T-helper 2 cell treated with Interferon-gamma antibody and Interleukin-4, amounts not matched to agents 100 ng/mL and 5 ng/mL, for 36 hours (primary cell): ENCODE data around the gene RECQL. TPM values are rescaled to one million over a fixed set of nuclear protein-coding genes. Genes with fewer than 3 reads are reported as not detected.
"Not testable (repeated sequence)": the region's sequence is repeated elsewhere in the genome, so short reads cannot be mapped to it uniquely, and the experiment has no call there.

ENCODE experiments used
- intact Hi-C: fragments of 100-400 bp; cut with micrococcal nuclease; formaldehyde crosslinking; loops from one replicate; pipeline ENCODE4 v1.15.1; 2023
- total RNA-seq: library from RNA; stranded (reverse); gene quantifications from 2 replicates; pipeline ENCODE4 v1.2.3, GENCODE V29; 2022

Gene RECQL
- total RNA-seq, 1 donor from 2014 or later: 84.8 TPM

DNA sequence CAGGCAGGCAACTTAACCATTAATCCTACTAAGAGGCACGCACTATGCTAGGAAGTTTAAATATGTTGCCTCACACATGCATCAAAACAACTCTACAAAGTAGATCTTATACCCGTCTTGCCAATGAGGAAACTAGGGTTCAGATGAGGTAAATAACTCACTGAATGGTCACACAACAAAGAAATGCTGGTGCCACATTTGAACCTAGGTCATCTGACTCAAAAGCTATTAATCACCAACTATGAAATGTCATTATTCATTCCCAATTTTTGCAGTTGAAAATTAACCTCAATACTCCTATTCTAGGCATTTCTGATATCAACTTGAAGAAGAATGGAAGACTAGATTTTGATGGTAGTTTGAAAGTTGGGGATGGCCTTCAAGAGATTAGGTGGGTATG is 66.7 kb downstream of the RECQL start:
- intact Hi-C loops: loop anchor here (5.0 kb wide), 1 partner anchor 613 kb away; the partner anchor contains the start of gene CMAS

DNA sequence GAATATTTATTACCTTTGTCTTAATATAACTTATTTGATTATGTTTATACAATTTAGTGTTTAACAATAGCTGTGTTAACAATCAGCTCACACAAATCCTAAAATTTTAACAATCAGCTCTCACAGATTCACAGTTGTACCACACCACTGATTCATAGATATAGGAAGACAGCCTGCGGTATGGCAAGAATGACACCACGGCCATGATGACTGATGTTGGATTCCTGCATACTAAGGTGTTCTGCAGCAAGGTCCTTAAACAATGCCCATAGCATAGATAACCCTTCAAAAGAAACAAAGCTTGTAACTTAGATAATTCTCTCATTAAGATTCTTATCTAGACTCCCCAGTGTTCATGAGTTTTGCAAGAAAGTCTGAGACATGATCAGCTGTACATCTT is 67.9 kb downstream of the RECQL start:
- intact Hi-C loops: no loop called here

DNA sequence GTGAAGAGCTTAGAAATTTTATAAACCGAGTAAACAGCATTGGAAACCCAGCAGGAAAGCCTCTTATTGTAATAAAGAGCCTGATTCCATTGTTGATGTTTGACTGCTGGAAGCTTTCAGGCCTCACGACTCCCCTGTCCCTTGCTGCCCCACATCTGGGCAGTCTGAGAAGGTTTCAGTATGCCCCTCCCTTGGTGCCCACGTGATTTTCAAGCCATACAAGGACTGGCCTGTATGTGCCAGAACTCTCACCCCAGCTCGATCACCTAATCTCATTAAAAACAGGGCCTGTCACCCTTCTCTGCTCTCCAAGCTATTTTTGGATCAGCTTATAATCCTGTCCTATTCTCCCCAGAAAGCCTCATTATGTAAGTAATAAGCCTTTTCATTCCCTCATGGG is 71.4 kb downstream of the RECQL start:
- intact Hi-C loops: no loop called here

DNA sequence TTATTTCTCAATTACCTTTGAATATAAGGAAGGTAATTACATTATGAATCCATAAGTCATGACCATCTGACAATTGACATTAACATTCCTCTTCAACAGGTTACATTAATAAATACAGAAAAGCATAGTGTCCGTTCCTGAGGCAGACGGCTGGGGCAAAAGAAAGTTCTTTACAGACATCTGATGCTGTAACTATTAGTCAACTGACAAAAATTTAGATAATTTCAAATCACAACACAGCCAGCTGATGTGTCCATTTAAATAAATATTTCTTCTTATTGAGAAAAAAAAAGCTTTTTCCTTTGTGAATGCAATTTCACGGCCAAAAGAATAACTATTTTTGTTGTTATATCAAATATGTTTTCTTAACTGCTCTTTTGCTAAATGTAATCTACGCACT is 73.2 kb downstream of the RECQL start:
- intact Hi-C loops: no loop called here

DNA sequence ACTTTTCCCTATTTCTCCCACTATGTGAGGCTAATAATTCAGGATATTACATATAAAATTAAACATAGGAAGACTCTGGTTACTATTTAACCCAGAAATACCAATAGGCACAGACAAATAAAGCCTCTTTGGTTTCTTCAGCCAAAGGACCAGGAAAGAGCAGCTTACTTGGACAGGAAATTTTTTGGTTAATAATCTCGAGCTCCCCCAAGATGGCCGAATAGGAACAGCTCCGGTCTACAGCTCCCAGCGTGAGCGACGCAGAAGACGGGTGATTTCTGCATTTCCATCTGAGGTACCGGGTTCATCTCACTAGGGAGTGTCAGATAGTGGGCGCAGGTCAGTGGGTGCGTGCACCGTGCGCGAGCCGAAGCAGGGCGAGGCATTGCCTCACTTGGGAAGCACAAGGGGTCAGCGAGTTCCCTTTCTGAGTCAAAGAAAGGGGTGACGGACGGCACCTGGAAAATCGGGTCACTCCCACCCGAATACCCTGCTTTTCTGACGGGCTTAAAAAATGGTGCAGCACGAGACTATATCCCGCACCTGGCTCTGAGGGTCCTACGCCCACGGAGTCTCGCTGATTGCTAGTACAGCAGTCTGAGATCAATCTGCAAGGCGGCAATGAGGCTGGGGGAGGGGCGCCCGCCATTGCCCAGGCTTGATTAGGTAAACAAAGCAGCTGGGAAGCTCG is 82.3 kb downstream of the RECQL start:
- intact Hi-C loops: not testable (repeated sequence)

Other genes with a start within 250 kb of the RECQL start
- 0.02 TPM in 1 of 2 replicates, not detected in the other for gene SLCO1A2, start 166.7 kb downstream of the RECQL start, total RNA-seq
- not detected in 2 replicates for gene IAPP, start 128.7 kb downstream of the RECQL start, total RNA-seq
- 32.3 and 34.4 TPM in 2 replicates for gene PYROXD1, start 64.0 kb downstream of the RECQL start, total RNA-seq
- 41.4 and 44.5 TPM in 2 replicates for gene GOLT1B, start 154 bp upstream of the RECQL start, total RNA-seq
- gene SPX, start 24.7 kb upstream of the RECQL start, total RNA-seq: 0.52 and 1.1 TPM in 2 replicates
- 0.11 and 0.23 TPM in 2 replicates for gene GYS2, start 103.2 kb upstream of the RECQL start, total RNA-seq
- 1,291 and 1,307 TPM in 2 replicates for gene LDHB, start 156.2 kb upstream of the RECQL start, total RNA-seq